ENCODE measurements around the gene SRRM5.

DNA sequence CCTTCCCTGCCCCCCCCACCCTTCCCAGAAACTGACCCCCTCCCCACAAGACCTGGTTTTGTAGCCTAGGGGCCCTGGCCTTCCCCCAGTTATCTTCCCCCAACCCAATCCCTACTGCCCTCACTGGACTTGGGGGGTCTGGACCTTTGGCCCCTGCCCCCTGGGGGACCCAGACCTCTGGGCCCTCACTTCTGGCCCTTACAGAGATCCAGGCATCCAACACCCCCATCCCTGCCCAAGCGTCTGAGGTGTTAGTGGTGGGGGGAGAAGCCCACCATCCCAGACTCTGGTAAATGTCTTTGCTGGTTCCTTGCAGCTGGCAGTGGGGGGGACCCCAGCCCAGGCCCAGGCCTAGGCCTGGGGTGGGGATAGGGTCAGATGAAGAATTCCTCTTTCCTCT lies 11.1 kb downstream of the SRRM5 start:
- no peak for TF ChIP-seq POLR2AphosphoS5 (IDR thresholded peaks at IDR 0.05)
- no peak for TF ChIP-seq EP300 (IDR thresholded peaks at IDR 0.05)
- TF ChIP-seq CTCF (IDR thresholded peaks at IDR 0.05): no peak
